Cardiac muscle cell (in vitro differentiated cells and primary cell): ENCODE measurements around the gene SSBP3. TPM values are rescaled to one million over a fixed set of nuclear protein-coding genes. Genes with fewer than 3 reads are reported as not detected.
A peak's percentile ranks its signal among the peaks of the same experiment; 100 is the strongest.

Source experiments
- DNase-seq, 2 donors: peaks; one replicate each; pipeline versions ENCODE4 v3.0.0 to v3.0.0-alpha.2; 2010 to 2017; ENCODE audit warnings: low read depth in 1 of 2, low spot score in 1 of 2
- H3K27ac ChIP-seq: fragments of 200-600 bp; sonication (generic); 2 replicates; pipeline ENCODE4 v1.5.1; 2016
- H3K27me3 ChIP-seq: fragments of 200-600 bp; sonication (generic); 2 replicates; pipeline ENCODE4 v1.6.0; 2016; ENCODE audit warnings: control low read depth
- H3K36me3 ChIP-seq: fragments of 200-600 bp; sonication (generic); 2 replicates; pipeline ENCODE4 v1.5.1; 2016; ENCODE audit warnings: control low read depth
- H3K4me1 ChIP-seq: fragments of 200-600 bp; sonication (generic); 2 replicates; pipeline ENCODE4 v1.8.1; 2017; ENCODE audit warnings: low read depth, mild to moderate bottlenecking, mixed run types
- H3K4me3 ChIP-seq: fragments of 200-600 bp; sonication (generic); 2 replicates; pipeline ENCODE4 v1.5.1; 2016; ENCODE audit warnings: mild to moderate bottlenecking
- H3K9me3 ChIP-seq: fragments of 200-600 bp; sonication (generic); 2 replicates; pipeline ENCODE4 v1.5.1; 2017; ENCODE audit warnings: low read depth, mild to moderate bottlenecking, control low read depth
- polyA plus RNA-seq: library from polyadenylated mRNA; unstranded; fragments of >200 nt; fragmentation: Nextera tagmentation; extraction: Ambion mirVana; gene quantifications from 2 replicates; pipeline ENCODE4 v1.2.1, GENCODE V29; 2016
- total RNA-seq: library from RNA; depleted of rRNA; stranded (reverse); fragments of >200 nt; gene quantifications from 2 replicates; pipeline ENCODE4 v1.2.3, GENCODE V29; 2016
- TF ChIP-seq, protein P1 (sequence below): IDR thresholded peaks from 2 replicates; pipeline ENCODE4 v1.5.1; 2012; ENCODE audit warnings: low read depth, mild to moderate bottlenecking, low read length

SSBP3 gene
- total and polyA plus RNA-seq, 2 experiments from 2014 or later = 40.2 to 81.0 TPM

DNA sequence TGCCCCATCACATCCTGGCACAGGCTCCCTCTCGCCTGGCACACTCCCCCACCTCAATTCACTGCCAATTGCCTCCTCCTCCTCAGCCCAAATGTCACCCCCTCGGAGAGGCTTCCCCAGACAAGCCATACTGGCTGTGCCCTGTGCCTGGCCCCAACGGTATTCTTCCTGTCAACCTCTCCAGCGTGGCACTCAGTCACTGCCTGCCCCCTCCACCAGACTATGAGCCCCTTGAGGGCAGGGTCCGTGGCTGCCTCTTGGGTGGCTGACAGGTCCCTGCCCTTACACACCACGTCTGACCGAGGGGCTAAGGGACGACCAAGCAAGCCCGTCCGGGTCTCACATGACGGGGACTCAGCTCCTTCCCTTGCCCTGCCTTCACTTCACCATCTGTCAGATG is 131.3 kb downstream of the SSBP3 start:
- H3K36me3 ChIP-seq = peaks cover under 1% of the 10 kb centered on the region
- H3K27ac ChIP-seq = no peak overlapping the region
- TF ChIP-seq, protein P1, sequence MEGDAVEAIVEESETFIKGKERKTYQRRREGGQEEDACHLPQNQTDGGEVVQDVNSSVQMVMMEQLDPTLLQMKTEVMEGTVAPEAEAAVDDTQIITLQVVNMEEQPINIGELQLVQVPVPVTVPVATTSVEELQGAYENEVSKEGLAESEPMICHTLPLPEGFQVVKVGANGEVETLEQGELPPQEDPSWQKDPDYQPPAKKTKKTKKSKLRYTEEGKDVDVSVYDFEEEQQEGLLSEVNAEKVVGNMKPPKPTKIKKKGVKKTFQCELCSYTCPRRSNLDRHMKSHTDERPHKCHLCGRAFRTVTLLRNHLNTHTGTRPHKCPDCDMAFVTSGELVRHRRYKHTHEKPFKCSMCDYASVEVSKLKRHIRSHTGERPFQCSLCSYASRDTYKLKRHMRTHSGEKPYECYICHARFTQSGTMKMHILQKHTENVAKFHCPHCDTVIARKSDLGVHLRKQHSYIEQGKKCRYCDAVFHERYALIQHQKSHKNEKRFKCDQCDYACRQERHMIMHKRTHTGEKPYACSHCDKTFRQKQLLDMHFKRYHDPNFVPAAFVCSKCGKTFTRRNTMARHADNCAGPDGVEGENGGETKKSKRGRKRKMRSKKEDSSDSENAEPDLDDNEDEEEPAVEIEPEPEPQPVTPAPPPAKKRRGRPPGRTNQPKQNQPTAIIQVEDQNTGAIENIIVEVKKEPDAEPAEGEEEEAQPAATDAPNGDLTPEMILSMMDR = no peak
- no peak overlapping the region for H3K4me3 ChIP-seq
- H3K27me3 ChIP-seq = no peaks in the 10 kb centered on the region
- H3K9me3 ChIP-seq = no peaks in the 10 kb centered on the region
- DNase-seq = no peak
- peaks cover 38% of the 10 kb centered on the region for H3K4me1 ChIP-seq

- Histone ChIP-seq H3K9me3 (no peaks in the 10 kb centered on the region), H3K36me3 (no peaks in the 10 kb centered on the region), H3K27ac (no peak overlapping the region), H3K4me3 (no peak overlapping the region), H3K27me3 (no peaks in the 10 kb centered on the region), H3K4me1 (peaks cover 38% of the 10 kb centered on the region)
- DNase-seq = no peak
- TF ChIP-seq, protein P1 = no peak
Observed at GRCh38 chr1:54274448-54274847, 131.7 kb downstream of the SSBP3 start.

DNA sequence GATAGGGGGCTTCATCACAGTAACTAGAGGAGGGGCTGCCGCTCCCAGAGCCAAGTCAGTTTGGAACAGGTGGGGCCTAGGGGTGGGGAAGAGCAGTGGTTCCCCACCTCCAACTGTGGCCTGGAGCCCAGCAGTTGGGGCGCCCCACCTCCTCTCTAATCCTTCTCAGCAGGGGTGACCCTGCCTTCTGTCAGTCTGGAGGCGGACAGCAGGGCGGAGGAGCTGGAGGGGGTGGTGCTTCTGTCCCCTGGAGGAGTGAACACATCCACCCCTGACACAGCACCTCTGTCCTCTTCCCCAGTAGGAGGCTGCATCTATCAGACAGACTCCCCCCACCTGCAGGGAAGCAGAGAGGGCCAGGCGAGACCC is 132.4 kb downstream of the SSBP3 start:
- no peak overlapping the region for H3K27ac ChIP-seq
- TF ChIP-seq, protein P1 = no peak
- H3K4me1 ChIP-seq = peaks cover 38% of the 10 kb centered on the region
- H3K27me3 ChIP-seq = no peaks in the 10 kb centered on the region
- no peak for DNase-seq
- H3K9me3 ChIP-seq = no peaks in the 10 kb centered on the region
- H3K36me3 ChIP-seq = no peaks in the 10 kb centered on the region
- no peak overlapping the region for H3K4me3 ChIP-seq

DNA sequence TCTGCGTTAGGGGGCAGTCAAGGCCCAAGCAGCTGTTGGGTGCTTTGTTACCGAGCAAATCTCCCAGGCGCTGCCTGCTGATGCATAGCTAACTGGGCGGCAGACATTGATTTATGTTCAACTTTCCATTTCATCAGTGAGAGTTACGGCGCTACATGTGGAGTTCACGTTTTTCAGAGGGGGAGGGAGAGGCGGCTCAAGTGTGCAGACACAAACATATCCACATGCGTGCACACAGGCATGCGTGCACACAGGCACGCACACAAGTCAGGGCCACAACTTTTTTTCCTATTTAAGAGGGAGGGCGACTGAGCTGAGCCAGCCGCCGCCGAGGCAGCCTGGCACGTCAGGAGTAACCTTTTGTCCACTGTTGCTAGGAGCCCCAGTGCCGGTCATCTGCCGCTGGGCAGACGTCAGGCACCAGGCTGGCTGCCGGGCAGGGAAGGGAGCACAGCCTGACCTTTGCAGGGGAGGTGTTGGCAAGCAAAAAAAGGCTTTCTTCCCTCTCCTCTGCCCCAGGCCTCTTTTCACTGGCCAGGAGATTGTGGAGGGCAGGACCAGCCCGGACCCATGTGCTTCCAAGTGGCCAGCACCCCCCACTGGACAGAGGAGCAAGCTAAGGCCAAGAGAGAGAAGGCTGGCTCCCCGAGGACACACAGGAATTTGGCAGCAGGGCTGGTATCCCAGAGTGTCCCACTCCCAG is 133.0 kb downstream of the SSBP3 start:
- H3K36me3 ChIP-seq = no peaks in the 10 kb centered on the region
- H3K4me3 ChIP-seq = no peak overlapping the region
- H3K9me3 ChIP-seq = no peaks in the 10 kb centered on the region
- H3K27ac ChIP-seq = peak overlapping the region; percentile 43
- H3K27me3 ChIP-seq = no peaks in the 10 kb centered on the region
- TF ChIP-seq, protein P1 = peak; percentile 20
- DNase-seq = peak in 1 of 2 donors; percentile 70
- H3K4me1 ChIP-seq = peaks cover 38% of the 10 kb centered on the region

DNA sequence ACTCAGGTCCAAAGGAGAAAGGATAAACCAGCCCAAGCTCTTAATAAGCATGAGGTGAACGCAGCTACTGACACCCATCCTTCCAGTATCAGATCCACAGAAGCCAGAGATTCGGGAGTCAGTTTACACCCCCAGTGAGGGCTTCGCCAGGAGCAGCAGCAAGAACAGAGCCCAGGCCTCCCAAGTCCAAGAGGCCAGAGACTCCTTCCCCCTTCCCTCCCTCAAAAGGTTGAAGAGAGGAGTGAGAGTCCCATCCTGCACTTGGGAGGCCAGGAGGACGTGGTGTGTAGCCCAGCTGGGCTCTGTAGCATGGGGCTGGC is 133.5 kb downstream of the SSBP3 start:
- H3K36me3 ChIP-seq = no peaks in the 10 kb centered on the region
- no peaks in the 10 kb centered on the region for H3K27me3 ChIP-seq
- H3K27ac ChIP-seq = peak overlapping the region; percentile 43
- H3K4me3 ChIP-seq = no peak overlapping the region
- TF ChIP-seq, protein P1 = peak; percentile 52
- no peaks in the 10 kb centered on the region for H3K9me3 ChIP-seq
- no peak for DNase-seq
- H3K4me1 ChIP-seq = peaks cover 38% of the 10 kb centered on the region
